ENCODE measurements around the gene RAD51B.

Gene RAD51B

GRCh38 chr14:68315081-68315480 is 495.5 kb downstream of the RAD51B start:
- Histone ChIP-seq H3K27me3 (ENCODE audit: control insufficient read depth in 5 of 5, insufficient read depth in 4 of 5, low read length in 5 of 5) (no peaks in the 10 kb centered on the region), H3K36me3 (ENCODE audit: control insufficient read depth in 5 of 5, insufficient read depth in 5 of 5, low read length in 5 of 5) (no peaks in the 10 kb centered on the region), H3K27ac (ENCODE audit: low read depth, low read length) (no peak overlapping the region), H3K4me1 (ENCODE audit: control insufficient read depth in 5 of 5, insufficient read depth in 5 of 5, low read length in 5 of 5) (peaks cover 0 to 6% (median 0%) of the 10 kb centered on the region in 5 donors), H3K9me3 (ENCODE audit: control insufficient read depth in 5 of 5, low read length in 5 of 5) (no peaks in the 10 kb centered on the region), H3K4me3 (ENCODE audit: low read depth in 1 of 5, low read length in 5 of 5) (no peak overlapping the region), H3K9ac (ENCODE audit: low read length in 5 of 5) (no peak overlapping the region)

- Histone ChIP-seq H3K4me3 (ENCODE audit: low read depth in 1 of 5, low read length in 5 of 5) (no peak overlapping the region), H3K27me3 (ENCODE audit: control insufficient read depth in 5 of 5, insufficient read depth in 4 of 5, low read length in 5 of 5) (no peaks in the 10 kb centered on the region), H3K27ac (ENCODE audit: low read depth, low read length) (no peak overlapping the region), H3K36me3 (ENCODE audit: control insufficient read depth in 5 of 5, insufficient read depth in 5 of 5, low read length in 5 of 5) (no peaks in the 10 kb centered on the region), H3K9me3 (ENCODE audit: control insufficient read depth in 5 of 5, low read length in 5 of 5) (no peaks in the 10 kb centered on the region), H3K9ac (ENCODE audit: low read length in 5 of 5) (no peak overlapping the region), H3K4me1 (ENCODE audit: control insufficient read depth in 5 of 5, insufficient read depth in 5 of 5, low read length in 5 of 5) (peaks cover 0 to 4% (median 0%) of the 10 kb centered on the region in 5 donors)
Observed at GRCh38 chr14:68316078-68316868, 496.7 kb downstream of the RAD51B start.

- H3K4me1 ChIP-seq (ENCODE audit: control insufficient read depth in 5 of 5, insufficient read depth in 5 of 5, low read length in 5 of 5): peaks cover 0 to 4% (median 0%) of the 10 kb centered on the region in 5 donors
- H3K27ac ChIP-seq (ENCODE audit: low read depth, low read length): no peak overlapping the region
- H3K4me3 ChIP-seq (ENCODE audit: low read depth in 1 of 5, low read length in 5 of 5): no peak overlapping the region
- no peaks in the 10 kb centered on the region for H3K36me3 ChIP-seq (ENCODE audit: control insufficient read depth in 5 of 5, insufficient read depth in 5 of 5, low read length in 5 of 5)
- no peaks in the 10 kb centered on the region for H3K27me3 ChIP-seq (ENCODE audit: control insufficient read depth in 5 of 5, insufficient read depth in 4 of 5, low read length in 5 of 5)
- no peak overlapping the region for H3K9ac ChIP-seq (ENCODE audit: low read length in 5 of 5)
- no peaks in the 10 kb centered on the region for H3K9me3 ChIP-seq (ENCODE audit: control insufficient read depth in 5 of 5, low read length in 5 of 5)
Observed at GRCh38 chr14:68317239-68317638, 497.7 kb downstream of the RAD51B start.

- Histone ChIP-seq H3K36me3 (ENCODE audit: control insufficient read depth in 5 of 5, insufficient read depth in 5 of 5, low read length in 5 of 5) (no peaks in the 10 kb centered on the region), H3K27ac (ENCODE audit: low read depth, low read length) (no peak overlapping the region), H3K4me3 (ENCODE audit: low read depth in 1 of 5, low read length in 5 of 5) (no peak overlapping the region), H3K9me3 (ENCODE audit: control insufficient read depth in 5 of 5, low read length in 5 of 5) (no peaks in the 10 kb centered on the region), H3K4me1 (ENCODE audit: control insufficient read depth in 5 of 5, insufficient read depth in 5 of 5, low read length in 5 of 5) (peaks cover 0 to 4% (median 0%) of the 10 kb centered on the region in 5 donors), H3K27me3 (ENCODE audit: control insufficient read depth in 5 of 5, insufficient read depth in 4 of 5, low read length in 5 of 5) (no peaks in the 10 kb centered on the region), H3K9ac (ENCODE audit: low read length in 5 of 5) (no peak overlapping the region)
Observed at GRCh38 chr14:68318828-68319227, 499.2 kb downstream of the RAD51B start.

- no peak overlapping the region for H3K4me3 ChIP-seq (ENCODE audit: low read depth in 1 of 5, low read length in 5 of 5)
- no peaks in the 10 kb centered on the region for H3K36me3 ChIP-seq (ENCODE audit: control insufficient read depth in 5 of 5, insufficient read depth in 5 of 5, low read length in 5 of 5)
- H3K27me3 ChIP-seq (ENCODE audit: control insufficient read depth in 5 of 5, insufficient read depth in 4 of 5, low read length in 5 of 5): no peaks in the 10 kb centered on the region
- H3K9me3 ChIP-seq (ENCODE audit: control insufficient read depth in 5 of 5, low read length in 5 of 5): no peaks in the 10 kb centered on the region
- no peak overlapping the region for H3K27ac ChIP-seq (ENCODE audit: low read depth, low read length)
- H3K4me1 ChIP-seq (ENCODE audit: control insufficient read depth in 5 of 5, insufficient read depth in 5 of 5, low read length in 5 of 5): no peaks in the 10 kb centered on the region
- H3K9ac ChIP-seq (ENCODE audit: low read length in 5 of 5): no peak overlapping the region
Observed at GRCh38 chr14:68320495-68320894, 500.9 kb downstream of the RAD51B start.

- Histone ChIP-seq H3K27me3 (ENCODE audit: control insufficient read depth in 5 of 5, insufficient read depth in 4 of 5, low read length in 5 of 5) (no peaks in the 10 kb centered on the region), H3K9ac (ENCODE audit: low read length in 5 of 5) (no peak overlapping the region), H3K36me3 (ENCODE audit: control insufficient read depth in 5 of 5, insufficient read depth in 5 of 5, low read length in 5 of 5) (no peaks in the 10 kb centered on the region), H3K4me1 (ENCODE audit: control insufficient read depth in 5 of 5, insufficient read depth in 5 of 5, low read length in 5 of 5) (peaks cover 0 to 8% (median 0%) of the 10 kb centered on the region in 5 donors), H3K9me3 (ENCODE audit: control insufficient read depth in 5 of 5, low read length in 5 of 5) (no peaks in the 10 kb centered on the region), H3K4me3 (ENCODE audit: low read depth in 1 of 5, low read length in 5 of 5) (no peak overlapping the region), H3K27ac (ENCODE audit: low read depth, low read length) (no peak overlapping the region)
Observed at GRCh38 chr14:68322940-68323620, 503.5 kb downstream of the RAD51B start.

- no peaks in the 10 kb centered on the region for H3K27me3 ChIP-seq (ENCODE audit: control insufficient read depth in 5 of 5, insufficient read depth in 4 of 5, low read length in 5 of 5)
- H3K4me1 ChIP-seq (ENCODE audit: control insufficient read depth in 5 of 5, insufficient read depth in 5 of 5, low read length in 5 of 5): peaks cover 0 to 8% (median 0%) of the 10 kb centered on the region in 5 donors
- H3K9ac ChIP-seq (ENCODE audit: low read length in 5 of 5): no peak overlapping the region
- H3K4me3 ChIP-seq (ENCODE audit: low read depth in 1 of 5, low read length in 5 of 5): no peak overlapping the region
- no peak overlapping the region for H3K27ac ChIP-seq (ENCODE audit: low read depth, low read length)
- H3K36me3 ChIP-seq (ENCODE audit: control insufficient read depth in 5 of 5, insufficient read depth in 5 of 5, low read length in 5 of 5): no peaks in the 10 kb centered on the region
- H3K9me3 ChIP-seq (ENCODE audit: control insufficient read depth in 5 of 5, low read length in 5 of 5): no peaks in the 10 kb centered on the region
Observed at GRCh38 chr14:68325267-68325807, 505.8 kb downstream of the RAD51B start.

- Histone ChIP-seq H3K9ac (ENCODE audit: low read length in 5 of 5) (no peak overlapping the region), H3K9me3 (ENCODE audit: control insufficient read depth in 5 of 5, low read length in 5 of 5) (no peaks in the 10 kb centered on the region), H3K4me3 (ENCODE audit: low read depth in 1 of 5, low read length in 5 of 5) (no peak overlapping the region), H3K4me1 (ENCODE audit: control insufficient read depth in 5 of 5, insufficient read depth in 5 of 5, low read length in 5 of 5) (peaks cover 0 to 13% (median 0%) of the 10 kb centered on the region in 5 donors), H3K36me3 (ENCODE audit: control insufficient read depth in 5 of 5, insufficient read depth in 5 of 5, low read length in 5 of 5) (no peaks in the 10 kb centered on the region), H3K27me3 (ENCODE audit: control insufficient read depth in 5 of 5, insufficient read depth in 4 of 5, low read length in 5 of 5) (no peaks in the 10 kb centered on the region), H3K27ac (ENCODE audit: low read depth, low read length) (no peak overlapping the region)
Observed at GRCh38 chr14:68327231-68327630, 507.7 kb downstream of the RAD51B start.

- no peaks in the 10 kb centered on the region for H3K9me3 ChIP-seq (ENCODE audit: control insufficient read depth in 5 of 5, low read length in 5 of 5)
- peaks cover 0 to 13% (median 0%) of the 10 kb centered on the region in 5 donors for H3K4me1 ChIP-seq (ENCODE audit: control insufficient read depth in 5 of 5, insufficient read depth in 5 of 5, low read length in 5 of 5)
- no peaks in the 10 kb centered on the region for H3K36me3 ChIP-seq (ENCODE audit: control insufficient read depth in 5 of 5, insufficient read depth in 5 of 5, low read length in 5 of 5)
- H3K9ac ChIP-seq (ENCODE audit: low read length in 5 of 5): no peak overlapping the region
- no peak overlapping the region for H3K4me3 ChIP-seq (ENCODE audit: low read depth in 1 of 5, low read length in 5 of 5)
- H3K27me3 ChIP-seq (ENCODE audit: control insufficient read depth in 5 of 5, insufficient read depth in 4 of 5, low read length in 5 of 5): no peaks in the 10 kb centered on the region
- H3K27ac ChIP-seq (ENCODE audit: low read depth, low read length): no peak overlapping the region
Observed at GRCh38 chr14:68328509-68328908, 508.9 kb downstream of the RAD51B start.

- H3K9ac ChIP-seq (ENCODE audit: low read length in 5 of 5): no peak overlapping the region
- H3K36me3 ChIP-seq (ENCODE audit: control insufficient read depth in 5 of 5, insufficient read depth in 5 of 5, low read length in 5 of 5): no peaks in the 10 kb centered on the region
- peaks cover 0 to 11% (median 0%) of the 10 kb centered on the region in 5 donors for H3K4me1 ChIP-seq (ENCODE audit: control insufficient read depth in 5 of 5, insufficient read depth in 5 of 5, low read length in 5 of 5)
- no peaks in the 10 kb centered on the region for H3K9me3 ChIP-seq (ENCODE audit: control insufficient read depth in 5 of 5, low read length in 5 of 5)
- H3K27ac ChIP-seq (ENCODE audit: low read depth, low read length): no peak overlapping the region
- no peak overlapping the region for H3K4me3 ChIP-seq (ENCODE audit: low read depth in 1 of 5, low read length in 5 of 5)
- H3K27me3 ChIP-seq (ENCODE audit: control insufficient read depth in 5 of 5, insufficient read depth in 4 of 5, low read length in 5 of 5): no peaks in the 10 kb centered on the region
Observed at GRCh38 chr14:68331426-68331825, 511.8 kb downstream of the RAD51B start.
